GM21367 (cell line): ENCODE results near the gene SCRN3.
"Not testable (repeated sequence)": the region's sequence is repeated elsewhere in the genome, so short reads cannot be mapped to it uniquely, and the experiment has no call there.

ENCODE experiments used
- ATAC-seq: cut with Tn5 transposase; IDR thresholded peaks from one replicate; pipeline ENCODE4 v1.9.1; 2021; ENCODE audit not compliant: unreplicated experiment

Gene SCRN3

GRCh38 chr2:174395284-174395968 lies at the start of gene SCRN3:
Gene SCRN3 (plus strand): TSS chr2:174395730. CDS start chr2:174398284, 2,554 bp downstream.
- ATAC-seq, result peak; percentile 95

DNA sequence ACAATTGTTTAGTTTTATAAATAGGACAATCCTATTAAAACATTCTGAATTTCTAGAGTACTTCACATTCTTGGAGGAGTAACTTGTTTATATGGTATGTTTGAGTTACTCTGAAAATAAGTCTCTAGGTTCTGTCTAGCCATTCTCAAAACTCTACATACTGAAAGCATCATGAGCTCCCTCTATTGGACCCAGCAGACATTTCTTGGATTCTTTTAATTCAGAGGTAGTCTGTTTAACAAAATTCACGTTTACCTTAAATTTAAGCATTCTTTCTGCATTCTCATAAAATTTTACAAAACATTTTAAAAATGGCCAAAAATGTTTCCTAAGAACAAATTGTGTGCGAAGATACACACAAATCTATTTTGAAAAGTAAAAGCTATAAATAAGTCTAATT lies 45.5 kb upstream of the SCRN3 start:
- no peak for ATAC-seq

DNA sequence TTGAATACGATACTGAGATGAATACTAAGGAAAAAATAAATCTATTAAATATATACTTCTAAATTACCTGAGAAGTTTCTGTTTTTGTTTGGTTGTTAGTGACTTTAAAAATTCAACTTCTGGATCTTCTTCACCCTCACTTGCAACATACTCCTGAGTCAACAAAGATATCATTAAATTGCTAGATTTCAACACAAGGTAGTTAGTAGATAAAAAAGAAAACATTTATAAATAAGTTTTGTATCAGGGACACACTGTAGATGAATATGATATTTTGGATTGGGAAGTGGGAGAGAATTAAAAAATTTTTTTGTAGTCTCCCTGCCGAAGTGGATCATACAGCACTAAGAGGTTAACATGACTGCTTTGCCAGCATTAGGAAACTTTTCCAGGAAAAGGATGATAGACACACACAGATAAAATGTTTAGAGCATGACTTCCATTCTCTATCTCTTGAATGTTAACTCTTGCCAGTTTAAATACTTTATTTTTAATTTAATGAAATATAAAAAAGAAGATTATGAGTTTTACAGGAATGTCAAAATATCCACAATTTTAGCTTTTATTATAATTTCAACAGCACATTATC lies 44.8 kb upstream of the SCRN3 start:
- ATAC-seq, result no peak

- ATAC-seq, result no peak
Observed at GRCh38 chr2:174353004-174353403, 42.5 kb upstream of the SCRN3 start.

- ATAC-seq, result no peak
Observed at GRCh38 chr2:174356347-174356746, 39.2 kb upstream of the SCRN3 start.

GRCh38 chr2:174359663-174360062 lies 35.9 kb upstream of the SCRN3 start:
- ATAC-seq, result not testable (repeated sequence)

DNA sequence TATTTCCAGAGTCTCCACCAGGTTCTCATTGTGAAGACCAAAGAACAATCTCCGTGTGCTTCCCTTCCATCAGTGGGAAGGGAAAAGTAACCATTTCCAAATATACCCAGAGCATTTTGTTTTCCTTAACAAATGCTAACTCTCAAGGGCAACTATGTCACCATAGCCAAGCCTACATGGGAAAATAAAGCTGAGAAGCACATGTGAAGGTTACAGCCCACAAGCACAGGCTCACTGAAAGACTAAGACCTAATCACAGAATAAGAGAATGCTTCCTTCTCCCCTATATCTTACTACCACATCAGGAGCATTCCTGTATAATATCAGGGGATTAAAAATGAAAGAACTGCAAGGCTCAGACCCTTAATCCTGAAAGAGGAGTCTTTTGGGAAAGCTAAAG lies 32.6 kb upstream of the SCRN3 start:
- no peak for ATAC-seq

GRCh38 chr2:174363492-174364225 lies 31.9 kb upstream of the SCRN3 start:
- not testable (repeated sequence) for ATAC-seq

- ATAC-seq, result no peak
Observed at GRCh38 chr2:174364628-174365027, 30.9 kb upstream of the SCRN3 start.

GRCh38 chr2:174365571-174365970 lies 30.0 kb upstream of the SCRN3 start:
- no peak for ATAC-seq

DNA sequence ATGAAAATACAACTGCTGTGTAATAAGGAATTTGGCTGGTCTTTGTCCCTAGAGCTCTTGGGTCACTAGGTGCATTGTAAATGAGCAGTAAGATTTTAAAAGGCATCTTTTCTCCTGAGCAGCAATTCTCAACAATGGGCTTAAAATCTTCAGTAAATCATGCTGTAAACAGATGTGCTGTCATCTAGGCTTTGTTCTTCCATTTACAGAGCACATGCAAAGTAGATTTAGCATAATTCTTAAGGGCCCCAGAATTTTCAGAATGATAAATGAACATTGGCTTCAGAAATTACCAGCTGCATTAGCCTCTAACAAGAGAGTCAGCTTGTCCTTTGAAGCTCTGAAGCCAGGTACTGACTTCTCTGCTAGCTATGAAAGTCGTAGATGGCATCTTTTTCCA lies 26.8 kb upstream of the SCRN3 start:
- no peak for ATAC-seq

- no peak for ATAC-seq
Observed at GRCh38 chr2:174376967-174377366, 18.6 kb upstream of the SCRN3 start.

- no peak for ATAC-seq
Observed at GRCh38 chr2:174383796-174384195, 11.7 kb upstream of the SCRN3 start.

DNA sequence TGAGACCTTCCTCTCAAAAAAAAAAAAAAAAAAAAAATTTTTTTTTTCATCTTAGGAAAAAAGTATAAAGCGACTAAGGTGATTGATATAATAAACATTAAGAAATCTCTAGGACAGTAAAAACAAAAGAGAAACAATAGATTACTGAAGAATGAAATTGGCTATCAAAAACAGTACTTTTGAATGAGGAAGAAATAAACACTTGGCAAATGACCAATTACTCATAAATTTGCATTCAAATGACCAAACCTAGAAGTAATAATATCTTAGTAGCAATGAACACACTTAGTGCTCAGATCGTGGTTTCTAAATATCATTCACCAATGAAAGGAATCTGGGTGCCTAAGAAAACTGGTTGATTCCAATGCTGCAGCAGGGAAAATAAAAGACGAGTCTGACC lies 10.3 kb upstream of the SCRN3 start:
- no peak for ATAC-seq

GRCh38 chr2:174388706-174389105 lies 6.8 kb upstream of the SCRN3 start:
- not testable (repeated sequence) for ATAC-seq

GRCh38 chr2:174389542-174389941 lies 6.0 kb upstream of the SCRN3 start:
- ATAC-seq, result no peak

- ATAC-seq, result not testable (repeated sequence)
Observed at GRCh38 chr2:174390303-174390702, 5.2 kb upstream of the SCRN3 start.

GRCh38 chr2:174392706-174393105 lies 2.8 kb upstream of the SCRN3 start:
- no peak for ATAC-seq

DNA sequence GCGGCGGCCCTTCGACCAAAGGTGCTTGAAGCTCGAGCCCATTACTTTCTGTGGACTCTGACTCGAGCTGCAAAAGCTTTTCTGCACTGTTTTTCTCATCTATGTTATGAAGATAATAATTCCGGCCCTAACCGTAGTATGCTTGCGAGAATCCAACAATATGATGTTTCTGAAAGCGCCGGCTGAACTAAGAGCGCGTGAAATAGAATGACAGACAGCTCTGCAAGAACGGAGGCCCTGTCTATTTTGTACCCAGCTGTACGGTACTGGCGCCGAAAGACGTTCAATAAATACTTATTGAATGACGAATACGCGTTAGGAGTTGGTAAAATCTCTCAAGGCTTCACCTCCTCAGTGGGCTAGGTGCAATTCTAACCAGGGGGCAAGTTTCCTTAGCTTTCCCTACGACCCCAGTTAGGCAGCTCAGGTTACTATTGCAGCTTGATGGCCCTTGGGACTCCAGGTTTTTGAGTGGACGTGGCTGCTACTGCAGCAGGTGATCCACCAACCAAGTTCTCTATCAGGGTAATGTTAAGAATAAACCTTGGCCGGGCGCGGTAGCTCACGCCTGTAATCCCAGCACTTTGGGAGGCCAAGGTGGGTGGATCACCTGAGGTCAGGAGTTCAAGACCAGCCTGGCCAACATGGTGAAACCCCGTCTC lies 570 bp downstream of the SCRN3 start:
- peak; percentile 17 for ATAC-seq

GRCh38 chr2:174397773-174398172 lies 2.2 kb downstream of the SCRN3 start:
- ATAC-seq, result no peak

- no peak for ATAC-seq
Observed at GRCh38 chr2:174399171-174399570, 3.6 kb downstream of the SCRN3 start.

DNA sequence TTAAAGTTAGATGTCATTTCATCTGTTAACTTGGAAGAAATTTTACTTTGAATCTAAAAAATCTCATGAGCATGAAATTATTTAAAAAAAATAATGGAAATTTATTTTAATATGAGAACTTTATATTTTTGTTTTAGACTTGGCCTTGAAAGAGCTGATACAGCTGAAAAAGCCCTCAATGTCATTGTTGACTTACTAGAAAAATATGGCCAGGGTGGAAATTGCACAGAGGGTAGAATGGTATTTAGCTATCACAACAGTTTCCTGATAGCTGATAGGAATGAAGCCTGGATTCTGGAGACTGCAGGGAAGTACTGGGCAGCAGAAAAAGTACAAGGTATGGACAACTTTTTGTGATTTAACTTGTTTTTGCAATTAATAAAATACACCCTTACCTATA lies 5.3 kb downstream of the SCRN3 start:
- no peak for ATAC-seq
